WTC11 (cell line): ENCODE measurements around the gene CPE. TPM values are rescaled to one million over a fixed set of nuclear protein-coding genes. Genes with fewer than 3 reads are reported as not detected.
"Not testable (repeated sequence)": the region's sequence is repeated elsewhere in the genome, so short reads cannot be mapped to it uniquely, and the experiment has no call there.

ENCODE experiments used
- ATAC-seq: fragments of 200-7000 bp; cut with Tn5 transposase; 2 replicates; pipeline ENCODE4 v1.10.0; 2021; ENCODE audit warnings: mild to moderate bottlenecking, moderate library complexity
- CTCF ChIA-PET: fragments of 300-600 bp; sonication (Branson Sonifier 250); formaldehyde crosslinking; loops from one replicate; lab custom pipeline; 2021; ENCODE audit warnings: antibody characterized with exemption; lab: Charles Lee
- POLR2A ChIA-PET: fragments of 350-600 bp; sonication (Branson Sonifier 250); formaldehyde crosslinking; loops from one replicate; lab custom pipeline; 2021; ENCODE audit warnings: antibody characterized with exemption; lab: Charles Lee
- DNase-seq: peaks from one replicate; pipeline ENCODE4 v3.0.0; 2021; ENCODE audit warnings: low spot score
- H3K27ac Mint-ChIP-seq: 2 replicates; pipeline ENCODE4 v1.8.0; 2021; ENCODE audit warnings: mixed read lengths
- H3K27me3 Mint-ChIP-seq: 2 replicates; pipeline ENCODE4 v1.8.0; 2021; ENCODE audit warnings: low read depth, mild to moderate bottlenecking, moderate library complexity, mixed read lengths
- H3K36me3 Mint-ChIP-seq: 2 replicates; pipeline ENCODE4 v1.8.0; 2021; ENCODE audit warnings: mixed read lengths
- H3K4me1 Mint-ChIP-seq: 2 replicates; pipeline ENCODE4 v1.8.0; 2022; ENCODE audit warnings: mixed read lengths
- H3K4me3 Mint-ChIP-seq: 2 replicates; pipeline ENCODE4 v1.8.0; 2021; ENCODE audit warnings: mild to moderate bottlenecking, moderate library complexity, mixed read lengths
- H3K9me3 Mint-ChIP-seq: 2 replicates; pipeline ENCODE4 v1.8.0; 2021; ENCODE audit warnings: mixed read lengths
- E2F4 ChIP-seq: sonication (generic); formaldehyde crosslinking; IDR thresholded peaks from 2 replicates; pipeline ENCODE4 v1.8.1; 2022; ENCODE audit warnings: low read depth, mild to moderate bottlenecking, moderate library complexity, missing genetic modification reagents, borderline replicate concordance
- E2F5 ChIP-seq: sonication (generic); formaldehyde crosslinking; IDR thresholded peaks from 2 replicates; pipeline ENCODE4 v1.8.1; 2022; ENCODE audit warnings: mild to moderate bottlenecking, moderate library complexity, missing genetic modification reagents
- ESRRA ChIP-seq: sonication (generic); formaldehyde crosslinking; IDR thresholded peaks from 2 replicates; pipeline ENCODE4 v1.8.1; 2022; ENCODE audit warnings: mild to moderate bottlenecking, missing genetic modification reagents, borderline replicate concordance
- ETV6 ChIP-seq: sonication (generic); formaldehyde crosslinking; IDR thresholded peaks from 2 replicates; pipeline ENCODE4 v1.8.1; 2022; ENCODE audit warnings: mild to moderate bottlenecking, missing genetic modification reagents
- FOXK1 ChIP-seq: sonication (generic); formaldehyde crosslinking; IDR thresholded peaks from 2 replicates; pipeline ENCODE4 v1.8.0; 2022; ENCODE audit warnings: mild to moderate bottlenecking, moderate library complexity, missing genetic modification reagents
- HMGXB4 ChIP-seq: sonication (generic); formaldehyde crosslinking; IDR thresholded peaks from 2 replicates; pipeline ENCODE4 v1.8.1; 2023; ENCODE audit warnings: mild to moderate bottlenecking, moderate library complexity, missing genetic modification reagents
- MXD4 ChIP-seq: fragments of 250-450 bp; sonication (Bioruptor Pico); IDR thresholded peaks from 2 replicates; pipeline ENCODE4 v1.8.0; 2021; ENCODE audit warnings: mild to moderate bottlenecking, moderate library complexity, borderline replicate concordance
- NFATC4 ChIP-seq: fragments of 250-450 bp; sonication (Bioruptor Pico); IDR thresholded peaks from 2 replicates; pipeline ENCODE4 v1.9.0; 2021; ENCODE audit warnings: mild to moderate bottlenecking
- NFYB ChIP-seq: sonication (generic); formaldehyde crosslinking; conservative IDR thresholded peaks from 2 replicates; pipeline ENCODE4 v1.8.0; 2022; ENCODE audit warnings: low read depth, missing genetic modification reagents
- NR1H2 ChIP-seq: sonication (generic); formaldehyde crosslinking; IDR thresholded peaks from 2 replicates; pipeline ENCODE4 v1.9.0; 2021; ENCODE audit warnings: mild to moderate bottlenecking, moderate library complexity, missing genetic modification reagents
- NR2C2 ChIP-seq: sonication (generic); formaldehyde crosslinking; IDR thresholded peaks from 2 replicates; pipeline ENCODE4 v1.8.0; 2022; ENCODE audit warnings: mild to moderate bottlenecking, missing genetic modification reagents
- PRRX2 ChIP-seq: fragments of 250-450 bp; sonication (Bioruptor Pico); IDR thresholded peaks from 2 replicates; pipeline ENCODE4 v1.8.0; 2021; ENCODE audit warnings: mild to moderate bottlenecking
- RORB ChIP-seq: fragments of 250-450 bp; sonication (Bioruptor Pico); IDR thresholded peaks from 2 replicates; pipeline ENCODE4 v1.9.0; 2021; ENCODE audit warnings: mild to moderate bottlenecking
- SMAD3 ChIP-seq: sonication (generic); formaldehyde crosslinking; IDR thresholded peaks from 2 replicates; pipeline ENCODE4 v1.8.0; 2022; ENCODE audit warnings: missing genetic modification reagents, mild to moderate bottlenecking, borderline replicate concordance
- SOX15 ChIP-seq: fragments of 250-450 bp; sonication (Bioruptor Pico); IDR thresholded peaks from 2 replicates; pipeline ENCODE4 v1.9.0; 2021; ENCODE audit warnings: mild to moderate bottlenecking
- TCF7 ChIP-seq: sonication (generic); formaldehyde crosslinking; IDR thresholded peaks from 2 replicates; pipeline ENCODE4 v1.8.0; 2022; ENCODE audit warnings: mild to moderate bottlenecking, low read depth, missing genetic modification reagents, moderate library complexity
- USF1 ChIP-seq: sonication (generic); formaldehyde crosslinking; IDR thresholded peaks from 2 replicates; pipeline ENCODE4 v1.8.0; 2022; ENCODE audit warnings: mild to moderate bottlenecking, missing genetic modification reagents
- total RNA-seq: library from RNA; stranded (reverse); gene quantifications from 3 replicates; pipeline ENCODE4 v1.2.3, GENCODE V29; 2021
- TF ChIP-seq, protein P1 (sequence below): fragments of 250-450 bp; sonication (Bioruptor Pico); conservative IDR thresholded peaks from 2 replicates; pipeline ENCODE4 v1.9.0; 2021; ENCODE audit warnings: mild to moderate bottlenecking
- TF ChIP-seq, protein P2 (sequence below): fragments of 250-450 bp; sonication (Bioruptor Pico); IDR thresholded peaks from 2 replicates; pipeline ENCODE4 v1.9.0; 2021; ENCODE audit warnings: moderate library complexity, mild to moderate bottlenecking, inconsistent platforms, borderline replicate concordance
- TF ChIP-seq, protein P3 (sequence below): fragments of 250-450 bp; sonication (Bioruptor Pico); IDR thresholded peaks from 2 replicates; pipeline ENCODE4 v1.8.0; 2021; ENCODE audit warnings: mild to moderate bottlenecking

CPE gene
- total RNA-seq, 1 experiment from 2014 or later, result 9.2 TPM

- CTCF ChIA-PET, result interaction anchor here (1.8 kb wide), 1 partner anchor 15 kb away, joined by 9 read pairs; no protein-coding TSS in a partner anchor
Observed at GRCh38 chr4:165478260-165478659, 99.5 kb downstream of the CPE start.

DNA sequence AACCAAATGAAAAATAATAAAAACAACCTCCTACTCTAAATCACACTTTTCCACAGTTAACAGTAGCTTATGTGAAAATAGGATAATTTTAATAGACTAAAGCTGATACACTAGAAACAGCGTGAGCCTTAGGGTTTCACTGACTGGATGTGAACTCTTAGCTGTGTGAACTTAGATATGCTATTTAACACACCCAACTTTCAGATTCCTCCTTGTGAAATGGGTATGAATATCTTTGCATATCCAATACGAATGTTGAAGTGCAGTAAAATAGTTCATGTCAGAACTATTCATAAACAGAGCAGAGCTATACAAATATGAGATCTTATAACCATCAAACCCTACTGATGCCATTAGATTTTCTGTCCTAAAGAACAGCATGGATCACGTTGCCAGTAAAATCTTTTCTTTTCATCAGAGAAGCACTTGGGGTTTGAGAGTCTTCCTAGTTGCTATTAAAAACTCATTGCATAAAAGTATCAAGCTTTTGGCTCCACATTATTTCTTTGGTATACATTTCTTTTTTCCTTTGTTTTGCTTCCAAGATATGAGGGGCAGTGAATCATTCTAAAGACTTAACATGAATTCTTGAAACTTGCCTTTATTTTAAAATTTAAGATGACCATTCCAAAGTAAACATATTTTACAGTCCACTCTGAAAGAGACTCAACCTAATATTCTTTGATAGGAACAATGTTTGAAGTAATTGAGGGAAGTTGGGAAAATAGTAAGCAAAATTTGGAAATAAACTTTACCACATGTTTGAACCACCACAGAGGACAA lies 102.4 kb downstream of the CPE start:
- peaks cover 43% of the 10 kb centered on the region for H3K9me3 Mint-ChIP-seq
- no peaks in the 10 kb centered on the region for H3K27me3 Mint-ChIP-seq
- H3K27ac Mint-ChIP-seq, result no peak overlapping the region

More at GRCh38 chr4:165478260-165478659, 99.5 kb downstream of the CPE start:
- H3K27me3 Mint-ChIP-seq, result peaks cover 4% of the 10 kb centered on the region
- POLR2A ChIA-PET, result no interaction called here
- ATAC-seq, result no peak
- H3K4me1 Mint-ChIP-seq, result no peaks in the 10 kb centered on the region
- TF ChIP-seq HMGXB4 (CRISPR knock-in tag), result no peak
- no peak overlapping the region for H3K4me3 Mint-ChIP-seq
- no peak for DNase-seq
- H3K9me3 Mint-ChIP-seq, result peaks cover 29% of the 10 kb centered on the region
- no peak overlapping the region for H3K27ac Mint-ChIP-seq
- peaks cover 6% of the 10 kb centered on the region for H3K36me3 Mint-ChIP-seq

GRCh38 chr4:165489786-165490185 lies 111.0 kb downstream of the CPE start:
- peaks cover 1% of the 10 kb centered on the region for H3K9me3 Mint-ChIP-seq
- H3K27ac Mint-ChIP-seq, result no peak overlapping the region
- ATAC-seq, result no peak
- no peaks in the 10 kb centered on the region for H3K36me3 Mint-ChIP-seq
- TF ChIP-seq NR1H2 (CRISPR knock-in tag) (no peak), SOX15 (CRISPR knock-in tag) (no peak), MXD4 (no peak), ETV6 (CRISPR knock-in tag) (no peak), FOXK1 (CRISPR knock-in tag) (no peak), NFATC4 (no peak), NR2C2 (CRISPR knock-in tag) (no peak), E2F5 (no peak), NFYB (no peak)
- TF ChIP-seq, protein P1, sequence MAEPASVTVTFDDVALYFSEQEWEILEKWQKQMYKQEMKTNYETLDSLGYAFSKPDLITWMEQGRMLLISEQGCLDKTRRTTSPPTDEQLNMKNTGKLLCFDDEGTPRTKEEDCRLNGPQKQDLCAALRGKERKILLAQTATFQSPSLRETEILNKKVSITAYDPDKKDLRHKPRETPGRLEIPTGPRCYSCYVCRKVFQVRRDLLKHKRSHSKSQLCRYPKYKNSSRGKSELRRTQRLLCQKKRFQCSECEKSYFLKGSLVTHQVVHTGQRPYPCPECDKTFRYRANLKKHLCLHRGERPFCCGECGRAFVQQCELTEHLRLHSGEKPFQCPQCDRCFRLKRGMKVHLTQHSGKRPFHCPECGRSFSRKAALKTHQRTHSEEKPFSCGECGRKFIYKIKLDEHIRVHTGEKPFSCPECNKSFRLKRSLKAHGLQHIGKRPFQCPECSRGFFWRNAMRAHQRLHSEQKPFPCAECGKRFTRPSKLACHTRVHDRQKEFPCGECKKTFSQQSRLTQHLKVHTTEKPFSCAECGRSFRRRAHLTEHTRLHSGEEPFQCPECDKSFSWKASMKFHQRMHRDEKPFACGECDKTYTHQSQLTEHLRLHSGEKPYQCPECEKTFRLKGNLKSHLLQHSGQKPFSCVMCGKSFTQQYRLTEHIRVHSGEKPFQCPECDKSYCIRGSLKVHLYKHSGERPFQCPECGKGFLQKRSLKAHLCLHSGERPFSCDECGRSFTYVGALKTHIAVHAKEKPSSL (CRISPR knock-in tag), result no peak
- TF ChIP-seq, protein P2, sequence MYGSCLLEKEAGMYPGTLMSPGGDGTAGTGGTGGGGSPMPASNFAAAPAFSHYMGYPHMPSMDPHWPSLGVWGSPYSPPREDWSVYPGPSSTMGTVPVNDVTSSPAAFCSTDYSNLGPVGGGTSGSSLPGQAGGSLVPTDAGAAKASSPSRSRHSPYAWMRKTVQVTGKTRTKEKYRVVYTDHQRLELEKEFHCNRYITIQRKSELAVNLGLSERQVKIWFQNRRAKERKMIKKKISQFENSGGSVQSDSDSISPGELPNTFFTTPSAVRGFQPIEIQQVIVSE (CRISPR knock-in tag), result no peak
- TF ChIP-seq, protein P3, sequence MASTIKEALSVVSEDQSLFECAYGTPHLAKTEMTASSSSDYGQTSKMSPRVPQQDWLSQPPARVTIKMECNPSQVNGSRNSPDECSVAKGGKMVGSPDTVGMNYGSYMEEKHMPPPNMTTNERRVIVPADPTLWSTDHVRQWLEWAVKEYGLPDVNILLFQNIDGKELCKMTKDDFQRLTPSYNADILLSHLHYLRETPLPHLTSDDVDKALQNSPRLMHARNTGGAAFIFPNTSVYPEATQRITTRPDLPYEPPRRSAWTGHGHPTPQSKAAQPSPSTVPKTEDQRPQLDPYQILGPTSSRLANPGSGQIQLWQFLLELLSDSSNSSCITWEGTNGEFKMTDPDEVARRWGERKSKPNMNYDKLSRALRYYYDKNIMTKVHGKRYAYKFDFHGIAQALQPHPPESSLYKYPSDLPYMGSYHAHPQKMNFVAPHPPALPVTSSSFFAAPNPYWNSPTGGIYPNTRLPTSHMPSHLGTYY, result no peak
- TF ChIP-seq, all 79 proteins: peak for 0
- Mint-ChIP-seq H3K4me3 (no peak overlapping the region), H3K4me1 (peaks cover 36% of the 10 kb centered on the region), H3K27me3 (peaks cover 1% of the 10 kb centered on the region; the same call in 1 of the 2 replicates)
- DNase-seq, result no peak
- CTCF ChIA-PET, result interaction anchor here (0.6 to 0.7 kb wide), 2 partner anchors 45 to 364 kb away, joined by 3 to 4 read pairs; no protein-coding TSS in a partner anchor
- POLR2A ChIA-PET, result no interaction called here

More for the DNA sequence above, 102.4 kb downstream of the CPE start:
- ATAC-seq, result no peak
- Mint-ChIP-seq H3K36me3 (peaks cover 10% of the 10 kb centered on the region), H3K4me3 (no peak overlapping the region), H3K4me1 (no peaks in the 10 kb centered on the region)
- CTCF ChIA-PET, result interaction anchor here (1.2 to 1.4 kb wide), 2 partner anchors 12 to 368 kb away, joined by 3 read pairs; partner anchors contain the start of gene TMEM192
- TF ChIP-seq SMAD3 (no peak), ESRRA (no peak), PRRX2 (CRISPR knock-in tag) (no peak), ETV6 (CRISPR knock-in tag) (no peak), E2F4 (no peak), RORB (no peak), TCF7 (no peak), NR2C2 (CRISPR knock-in tag) (no peak), USF1 (CRISPR knock-in tag) (no peak)
- POLR2A ChIA-PET, result no interaction called here
- DNase-seq, result no peak

DNA sequence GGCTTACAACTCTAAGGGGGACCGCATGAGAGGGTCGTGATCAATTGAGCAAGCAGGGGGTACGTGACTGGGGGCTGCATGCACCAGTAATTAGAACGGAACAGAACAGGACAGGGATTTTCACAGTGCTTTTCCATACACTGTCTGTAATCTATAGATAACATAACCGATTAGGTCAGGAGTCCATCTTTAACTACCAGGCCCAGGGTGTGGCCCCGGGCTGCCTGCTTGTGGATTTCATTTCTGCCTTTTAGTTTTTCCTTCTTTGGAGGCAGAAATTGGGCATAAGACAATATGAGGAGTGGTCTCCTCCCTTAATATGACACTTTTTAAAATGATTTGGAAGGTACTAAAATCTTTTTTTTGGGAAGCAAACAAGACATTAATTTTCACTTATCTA lies 113.8 kb downstream of the CPE start:
- ATAC-seq, H3K9me3 Mint-ChIP-seq, H3K36me3 Mint-ChIP-seq, DNase-seq, POLR2A ChIA-PET, H3K27ac Mint-ChIP-seq, H3K27me3 Mint-ChIP-seq, H3K4me3 Mint-ChIP-seq: not testable (repeated sequence)
- peaks cover 25% of the 10 kb centered on the region for H3K4me1 Mint-ChIP-seq
- CTCF ChIA-PET, result interaction anchor here (0.6 to 2.9 kb wide), 43 partner anchors 8 to 1101 kb away, joined by 3 to 46 read pairs (median 7); partner anchors contain the start of genes MSMO1 and TMEM192
